GM12878 (cell line): ENCODE results near the gene NRXN3. TPM values are rescaled to one million over a fixed set of nuclear protein-coding genes. Genes with fewer than 3 reads are reported as not detected.

Experiments
- ATAC-seq: fragments of 200-7000 bp; cut with Tn5 transposase; 3 replicates; pipeline ENCODE4 v1.9.1; 2020; ENCODE audit warnings: mild to moderate bottlenecking, moderate library complexity
- BruUV-seq: library from RNA; stranded (reverse); fragments of 400-500 nt; replicated peaks from 2 replicates; lab custom pipeline; 2021; lab: Mats Ljungman, UMichigan
- CTCF ChIA-PET: fragments of 300-600 bp; sonication (Branson Sonifier 250); formaldehyde crosslinking; extraction: SDS; loops from one replicate; lab custom pipeline; 2021; ENCODE audit warnings: inconsistent platforms; lab: Yijun Ruan, JAX
- POLR2A ChIA-PET: fragments of 350-600 bp; formaldehyde crosslinking; extraction: SDS; loops from one replicate; lab custom pipeline; 2021; ENCODE audit warnings: inconsistent platforms; lab: Charles Lee
- RAD21 ChIA-PET: fragments of 300-600 bp; sonication (Branson Sonifier 250); formaldehyde crosslinking; loops from one replicate; lab custom pipeline; 2023; ENCODE audit warnings: antibody characterized with exemption; ENCODE audit not compliant: unreplicated experiment; lab: Charles Lee
- SMC1A ChIA-PET: fragments of 300-600 bp; sonication (Branson Sonifier 250); formaldehyde crosslinking; loops from one replicate; lab custom pipeline; 2023; ENCODE audit not compliant: unreplicated experiment, uncharacterized antibody; lab: Charles Lee
- DNase-seq: peaks from one replicate; pipeline ENCODE4 v3.0.0-alpha.2; 2011; ENCODE audit warnings: low read depth, low spot score
- FAIRE-seq: peaks from 3 replicates; lab custom pipeline; 2011; peaks lifted over from hg19 to GRCh38; lab: Jason Lieb, UNC
- H2AFZ ChIP-seq: 2 replicates; pipeline ENCODE4 v1.6.0; 2011; ENCODE audit warnings: low read depth, low read length, control low read depth; ENCODE audit not compliant: control insufficient read depth
- H3K27ac ChIP-seq: 2 replicates; pipeline ENCODE4 v1.5.1; 2011; ENCODE audit warnings: control low read depth; ENCODE audit not compliant: control insufficient read depth, insufficient read depth
- H3K27me3 ChIP-seq, 2 experiments: replicated peaks in 1 of 2; 2 replicates each; pipeline versions ENCODE4 v1.6.0 to v1.6.1; 2011; ENCODE audit warnings: low read length in 1 of 2; ENCODE audit not compliant: control insufficient read depth in 2 of 2, insufficient read depth in 2 of 2
- H3K36me3 ChIP-seq, 2 experiments: 2 replicates each; pipeline ENCODE4 v1.5.1; 2011; ENCODE audit warnings: low read length in 1 of 2; ENCODE audit not compliant: control insufficient read depth in 2 of 2, insufficient read depth in 2 of 2
- H3K4me1 ChIP-seq: 2 replicates; pipeline ENCODE4 v1.6.1; 2011; ENCODE audit warnings: mild to moderate bottlenecking, low read length, moderate library complexity, mixed read lengths; ENCODE audit not compliant: control insufficient read depth, insufficient read depth
- H3K4me2 ChIP-seq: 2 replicates; pipeline ENCODE4 v1.6.0; 2011; ENCODE audit warnings: control low read depth; ENCODE audit not compliant: control insufficient read depth, insufficient read depth
- H3K4me3 ChIP-seq: fragments of 200-600 bp; sonication (generic); 2 replicates; pipeline ENCODE4 v1.5.1; 2016
- H3K79me2 ChIP-seq: 2 replicates; pipeline ENCODE4 v1.6.0; 2011; ENCODE audit warnings: low read length; ENCODE audit not compliant: control insufficient read depth, insufficient read depth
- H3K9ac ChIP-seq: 2 replicates; pipeline ENCODE4 v1.8.0; 2011; ENCODE audit warnings: low read length, control low read depth, mixed read lengths; ENCODE audit not compliant: control insufficient read depth, insufficient read depth
- H3K9me3 ChIP-seq: replicated peaks from 3 replicates; pipeline ENCODE4 v1.5.1; 2011; ENCODE audit warnings: mild to moderate bottlenecking, low read length; ENCODE audit not compliant: control insufficient read depth, insufficient read depth
- H4K20me1 ChIP-seq: 2 replicates; pipeline ENCODE4 v1.6.0; 2011; ENCODE audit not compliant: control insufficient read depth, insufficient read depth
- ASH2L ChIP-seq: fragments of 300-600, 200-600 bp; sonication (generic); IDR thresholded peaks from 2 replicates; pipeline ENCODE4 v1.6.1; 2017; ENCODE audit warnings: low read depth, mild to moderate bottlenecking, borderline replicate concordance
- CBX3 ChIP-seq: fragments of 200-600 bp; sonication (generic); IDR thresholded peaks from 2 replicates; pipeline ENCODE4 v1.6.1; 2016; ENCODE audit warnings: low read depth, borderline replicate concordance
- CHD1 ChIP-seq: IDR thresholded peaks from 2 replicates; pipeline ENCODE4 v1.6.1; 2012; ENCODE audit warnings: low read depth, low read length, improper control_type of control experiment
- HCFC1 ChIP-seq: fragments of 150-350 bp; IDR thresholded peaks from 2 replicates; pipeline ENCODE4 v1.6.1; 2014; ENCODE audit warnings: low read length
- MTA3 ChIP-seq: IDR thresholded peaks from 2 replicates; pipeline ENCODE4 v1.6.1; 2012; ENCODE audit warnings: low read length, inconsistent platforms, borderline replicate concordance
- MXI1 ChIP-seq: fragments of 150-350 bp; IDR thresholded peaks from 2 replicates; pipeline ENCODE4 v1.6.1; 2011; ENCODE audit warnings: low read depth, mild to moderate bottlenecking, inconsistent platforms, low read length, improper control_type of control experiment
- NBN ChIP-seq: fragments of 450-650 bp; IDR thresholded peaks from 2 replicates; pipeline ENCODE4 v1.6.1; 2016
- PML ChIP-seq: IDR thresholded peaks from 2 replicates; pipeline ENCODE4 v1.6.1; 2012; ENCODE audit warnings: low read length, inconsistent platforms
- POLR2AphosphoS5 ChIP-seq: IDR thresholded peaks from 2 replicates; pipeline ENCODE4 v1.6.1; 2011; ENCODE audit warnings: mild to moderate bottlenecking, low read length, inconsistent platforms
- SIX5 ChIP-seq: IDR thresholded peaks from 2 replicates; pipeline ENCODE4 v1.6.1; 2011; ENCODE audit warnings: mild to moderate bottlenecking, low read depth, low read length, moderate library complexity; ENCODE audit not compliant: severe bottlenecking
- SMC3 ChIP-seq: IDR thresholded peaks from 2 replicates; pipeline ENCODE4 v1.6.1; 2011; ENCODE audit warnings: low read length, improper control_type of control experiment, borderline replicate concordance
- SUZ12 ChIP-seq: fragments of 200-600 bp; sonication (generic); IDR thresholded peaks from one replicate; pipeline ENCODE4 v1.6.1; 2018; ENCODE audit warnings: antibody characterized with exemption, mild to moderate bottlenecking; ENCODE audit not compliant: unreplicated experiment
- ZNF217 ChIP-seq: fragments of 450-650 bp; IDR thresholded peaks from 2 replicates; pipeline ENCODE4 v1.6.1; 2017; ENCODE audit warnings: antibody characterized with exemption, mild to moderate bottlenecking
- ZNF622 ChIP-seq: fragments of 450-650 bp; IDR thresholded peaks from 2 replicates; pipeline ENCODE4 v1.6.1; 2017; ENCODE audit warnings: mild to moderate bottlenecking, inconsistent platforms
- WGBS: methylation state at CpG from one replicate; pipeline ENCODE4 v1.1.6; 2016; ENCODE audit warnings: low lambda C conversion rate; ENCODE audit not compliant: insufficient replicate concordance, insufficient coverage; ENCODE audit errors: missing lambda C conversion rate; 5-methylcytosine and 5-hydroxymethylcytosine counted together
- in situ Hi-C: fragments of 300-500 bp; cut with MboI; formaldehyde crosslinking; loops from 9 replicates; pipeline ENCODE4 v1.14.3; 2018; ENCODE audit warnings: mixed read lengths
- intact Hi-C: fragments of 100-400 bp; cut with micrococcal nuclease; formaldehyde crosslinking; loops from one replicate; pipeline ENCODE4 v1.14.2; 2022; ENCODE audit not compliant: unreplicated experiment
- polyA plus RNA-seq, 11 experiments: library from polyadenylated mRNA; depleted of rRNA in 4 of 11; unstranded in 6 of 11; stranded (reverse) in 5 of 11; fragments of >200 nt; fragmentation: Nextera tagmentation in 4 of 11; fragmentation: Illumina TruSeq in 1 of 11; extraction: Ambion mirVana in 4 of 11; extraction: Trizol in 1 of 11; gene quantifications; 1 replicate in 1 of 11; 2 replicates in 10 of 11; pipeline versions ENCODE4 v1.2.1 to v1.2.3, GENCODE V29; 2011 to 2016; ENCODE audit warnings: inconsistent platforms in 2 of 11, missing spikeins in 2 of 11, low read depth in 1 of 11
- total RNA-seq, 4 experiments: library from RNA; depleted of rRNA in 3 of 4; stranded (reverse); fragments of >200 nt in 3 of 4; fragmentation: Illumina TruSeq in 1 of 4; extraction: Trizol in 1 of 4; gene quantifications; 2 replicates each; pipeline versions ENCODE4 v1.2.1 to v1.2.3, GENCODE V29; 2013 to 2021
- TF ChIP-seq, protein P1 (sequence below): IDR thresholded peaks from 2 replicates; pipeline ENCODE4 v1.6.1; 2012; ENCODE audit warnings: low read length, inconsistent platforms
- TF ChIP-seq, protein P2 (sequence below): fragments of 450-650 bp; IDR thresholded peaks from 2 replicates; pipeline ENCODE4 v1.6.1; 2017; ENCODE audit warnings: mild to moderate bottlenecking, moderate library complexity
- TF ChIP-seq, protein P3 (sequence below): IDR thresholded peaks from 2 replicates; pipeline ENCODE4 v1.6.1; 2012; ENCODE audit warnings: mild to moderate bottlenecking, low read depth, low read length

Gene NRXN3
- total and polyA plus RNA-seq, 10 of the 15 experiments (the other 5 are each of a cell fraction or from before 2014, with no cell fraction given) = 0.52 to 3.3 (median 1.4) TPM

DNA sequence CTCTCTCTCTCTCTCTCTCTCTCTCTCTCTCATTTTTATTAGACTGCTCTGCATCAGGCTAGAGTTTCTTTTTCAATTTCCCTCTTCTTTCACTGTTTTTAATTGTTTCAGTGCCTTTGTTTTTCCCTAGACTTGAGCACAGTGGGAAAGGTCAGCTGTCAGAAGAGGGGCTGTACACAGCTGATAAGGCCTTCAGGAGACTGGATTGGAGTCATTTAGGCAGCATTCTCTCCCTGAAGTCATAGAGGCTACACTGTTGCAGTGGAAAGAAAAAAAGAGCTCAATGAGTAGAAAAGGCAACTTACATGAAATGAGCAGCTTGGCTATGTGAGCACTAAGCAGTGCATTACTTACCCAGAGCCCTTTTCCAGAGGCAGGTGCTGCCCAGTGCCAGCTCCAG, 456.9 kb downstream of the NRXN3 start (continued):
- TF ChIP-seq, protein P1, sequence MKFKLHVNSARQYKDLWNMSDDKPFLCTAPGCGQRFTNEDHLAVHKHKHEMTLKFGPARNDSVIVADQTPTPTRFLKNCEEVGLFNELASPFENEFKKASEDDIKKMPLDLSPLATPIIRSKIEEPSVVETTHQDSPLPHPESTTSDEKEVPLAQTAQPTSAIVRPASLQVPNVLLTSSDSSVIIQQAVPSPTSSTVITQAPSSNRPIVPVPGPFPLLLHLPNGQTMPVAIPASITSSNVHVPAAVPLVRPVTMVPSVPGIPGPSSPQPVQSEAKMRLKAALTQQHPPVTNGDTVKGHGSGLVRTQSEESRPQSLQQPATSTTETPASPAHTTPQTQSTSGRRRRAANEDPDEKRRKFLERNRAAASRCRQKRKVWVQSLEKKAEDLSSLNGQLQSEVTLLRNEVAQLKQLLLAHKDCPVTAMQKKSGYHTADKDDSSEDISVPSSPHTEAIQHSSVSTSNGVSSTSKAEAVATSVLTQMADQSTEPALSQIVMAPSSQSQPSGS = no peak

DNA sequence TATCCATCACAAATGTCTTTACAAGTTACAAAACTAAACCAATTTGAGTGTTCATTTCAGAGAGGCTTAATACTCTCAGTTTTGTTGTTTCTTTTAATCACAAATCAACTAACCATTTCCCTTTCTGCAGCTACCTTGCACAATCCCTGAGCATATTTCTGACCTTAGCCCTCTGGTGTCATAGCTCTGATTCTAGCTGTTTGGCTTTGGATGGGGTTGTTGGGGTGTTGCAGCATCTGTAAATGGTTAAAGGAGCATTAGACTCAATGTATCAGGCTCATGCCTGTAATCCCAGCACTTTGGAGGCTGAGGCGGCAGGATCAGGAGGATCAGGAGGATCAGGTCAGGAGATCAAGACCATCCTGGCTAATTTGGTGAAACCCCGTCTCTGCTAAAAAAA, 461.4 kb downstream of the NRXN3 start:
- no peak overlapping the region for H3K27ac ChIP-seq
- no peak for DNase-seq
- H4K20me1 ChIP-seq = no peaks in the 10 kb centered on the region
- H3K4me2 ChIP-seq = no peak overlapping the region
- no peaks in the 10 kb centered on the region for H3K79me2 ChIP-seq
- ChIA-PET RAD21 (no interaction called here), CTCF (no interaction called here), SMC1A (no interaction called here), POLR2A (no interaction called here)
- no peaks in the 10 kb centered on the region for H3K9me3 ChIP-seq
- no peak for ATAC-seq
- no TSS peak for BruUV-seq
- no peaks in the 10 kb centered on the region for H3K4me1 ChIP-seq
- no peaks in the 10 kb centered on the region for H3K36me3 ChIP-seq
- no peak overlapping the region for H2AFZ ChIP-seq
- intact Hi-C loops (no loop called here), in situ Hi-C loops (no loop called here)
- WGBS = 39% methylated on average over 2 of the region's 2 CpGs
- no peak for FAIRE-seq
- H3K9ac ChIP-seq = no peak overlapping the region
- no peak overlapping the region for H3K4me3 ChIP-seq
- no peaks in the 10 kb centered on the region for H3K27me3 ChIP-seq
- TF ChIP-seq SUZ12 (no peak), ZNF622 (no peak), POLR2AphosphoS5 (no peak), SMC3 (no peak), HCFC1 (no peak), ASH2L (no peak), NBN (no peak), CBX3 (no peak), CHD1 (no peak), MXI1 (no peak), ZNF217 (no peak), MTA3 (no peak), SIX5 (no peak), PML (no peak)
- TF ChIP-seq, protein P2, sequence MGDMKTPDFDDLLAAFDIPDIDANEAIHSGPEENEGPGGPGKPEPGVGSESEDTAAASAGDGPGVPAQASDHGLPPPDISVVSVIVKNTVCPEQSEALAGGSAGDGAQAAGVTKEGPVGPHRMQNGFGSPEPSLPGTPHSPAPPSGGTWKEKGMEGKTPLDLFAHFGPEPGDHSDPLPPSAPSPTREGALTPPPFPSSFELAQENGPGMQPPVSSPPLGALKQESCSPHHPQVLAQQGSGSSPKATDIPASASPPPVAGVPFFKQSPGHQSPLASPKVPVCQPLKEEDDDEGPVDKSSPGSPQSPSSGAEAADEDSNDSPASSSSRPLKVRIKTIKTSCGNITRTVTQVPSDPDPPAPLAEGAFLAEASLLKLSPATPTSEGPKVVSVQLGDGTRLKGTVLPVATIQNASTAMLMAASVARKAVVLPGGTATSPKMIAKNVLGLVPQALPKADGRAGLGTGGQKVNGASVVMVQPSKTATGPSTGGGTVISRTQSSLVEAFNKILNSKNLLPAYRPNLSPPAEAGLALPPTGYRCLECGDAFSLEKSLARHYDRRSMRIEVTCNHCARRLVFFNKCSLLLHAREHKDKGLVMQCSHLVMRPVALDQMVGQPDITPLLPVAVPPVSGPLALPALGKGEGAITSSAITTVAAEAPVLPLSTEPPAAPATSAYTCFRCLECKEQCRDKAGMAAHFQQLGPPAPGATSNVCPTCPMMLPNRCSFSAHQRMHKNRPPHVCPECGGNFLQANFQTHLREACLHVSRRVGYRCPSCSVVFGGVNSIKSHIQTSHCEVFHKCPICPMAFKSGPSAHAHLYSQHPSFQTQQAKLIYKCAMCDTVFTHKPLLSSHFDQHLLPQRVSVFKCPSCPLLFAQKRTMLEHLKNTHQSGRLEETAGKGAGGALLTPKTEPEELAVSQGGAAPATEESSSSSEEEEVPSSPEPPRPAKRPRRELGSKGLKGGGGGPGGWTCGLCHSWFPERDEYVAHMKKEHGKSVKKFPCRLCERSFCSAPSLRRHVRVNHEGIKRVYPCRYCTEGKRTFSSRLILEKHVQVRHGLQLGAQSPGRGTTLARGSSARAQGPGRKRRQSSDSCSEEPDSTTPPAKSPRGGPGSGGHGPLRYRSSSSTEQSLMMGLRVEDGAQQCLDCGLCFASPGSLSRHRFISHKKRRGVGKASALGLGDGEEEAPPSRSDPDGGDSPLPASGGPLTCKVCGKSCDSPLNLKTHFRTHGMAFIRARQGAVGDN = no peak
- TF ChIP-seq, protein P3, sequence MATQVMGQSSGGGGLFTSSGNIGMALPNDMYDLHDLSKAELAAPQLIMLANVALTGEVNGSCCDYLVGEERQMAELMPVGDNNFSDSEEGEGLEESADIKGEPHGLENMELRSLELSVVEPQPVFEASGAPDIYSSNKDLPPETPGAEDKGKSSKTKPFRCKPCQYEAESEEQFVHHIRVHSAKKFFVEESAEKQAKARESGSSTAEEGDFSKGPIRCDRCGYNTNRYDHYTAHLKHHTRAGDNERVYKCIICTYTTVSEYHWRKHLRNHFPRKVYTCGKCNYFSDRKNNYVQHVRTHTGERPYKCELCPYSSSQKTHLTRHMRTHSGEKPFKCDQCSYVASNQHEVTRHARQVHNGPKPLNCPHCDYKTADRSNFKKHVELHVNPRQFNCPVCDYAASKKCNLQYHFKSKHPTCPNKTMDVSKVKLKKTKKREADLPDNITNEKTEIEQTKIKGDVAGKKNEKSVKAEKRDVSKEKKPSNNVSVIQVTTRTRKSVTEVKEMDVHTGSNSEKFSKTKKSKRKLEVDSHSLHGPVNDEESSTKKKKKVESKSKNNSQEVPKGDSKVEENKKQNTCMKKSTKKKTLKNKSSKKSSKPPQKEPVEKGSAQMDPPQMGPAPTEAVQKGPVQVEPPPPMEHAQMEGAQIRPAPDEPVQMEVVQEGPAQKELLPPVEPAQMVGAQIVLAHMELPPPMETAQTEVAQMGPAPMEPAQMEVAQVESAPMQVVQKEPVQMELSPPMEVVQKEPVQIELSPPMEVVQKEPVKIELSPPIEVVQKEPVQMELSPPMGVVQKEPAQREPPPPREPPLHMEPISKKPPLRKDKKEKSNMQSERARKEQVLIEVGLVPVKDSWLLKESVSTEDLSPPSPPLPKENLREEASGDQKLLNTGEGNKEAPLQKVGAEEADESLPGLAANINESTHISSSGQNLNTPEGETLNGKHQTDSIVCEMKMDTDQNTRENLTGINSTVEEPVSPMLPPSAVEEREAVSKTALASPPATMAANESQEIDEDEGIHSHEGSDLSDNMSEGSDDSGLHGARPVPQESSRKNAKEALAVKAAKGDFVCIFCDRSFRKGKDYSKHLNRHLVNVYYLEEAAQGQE = no peak
